Neural cell (in vitro differentiated cells): Measurements from ENCODE around the gene ASIC3.

ENCODE experiments used
- EP300 ChIP-seq: fragments of 450-650 bp; conservative IDR thresholded peaks from 2 replicates; pipeline ENCODE4 v1.6.1; 2014; ENCODE audit warnings: antibody characterized with exemption, mild to moderate bottlenecking, moderate library complexity; ENCODE audit not compliant: poor library complexity, severe bottlenecking
- EZH2 ChIP-seq: fragments of 200-600, 300-800 bp; shearing (Covaris generic), sonication (generic); IDR thresholded peaks from 2 replicates; pipeline ENCODE4 v1.6.1; 2014; ENCODE audit warnings: antibody characterized with exemption, low read length, borderline replicate concordance, mild to moderate bottlenecking; ENCODE audit not compliant: insufficient read depth, poor library complexity, severe bottlenecking
- POLR2AphosphoS5 ChIP-seq: IDR thresholded peaks from 2 replicates; pipeline ENCODE4 v1.6.1; 2012
- RAD21 ChIP-seq: fragments of 450-650 bp; conservative IDR thresholded peaks from 2 replicates; pipeline ENCODE4 v1.6.1; 2014; ENCODE audit warnings: antibody characterized with exemption, mild to moderate bottlenecking, moderate library complexity
- TAF1 ChIP-seq: IDR thresholded peaks from 2 replicates; pipeline ENCODE4 v1.6.1; 2012; ENCODE audit warnings: low read depth
- TF ChIP-seq, protein P1 (sequence below): fragments of 450-650 bp; IDR thresholded peaks from 2 replicates; pipeline ENCODE4 v1.5.1; 2014; ENCODE audit warnings: antibody characterized with exemption, mild to moderate bottlenecking, moderate library complexity; ENCODE audit not compliant: poor library complexity, severe bottlenecking
- TF ChIP-seq, protein P2 (sequence below): IDR thresholded peaks from 2 replicates; pipeline ENCODE4 v1.6.1; 2012; ENCODE audit warnings: borderline replicate concordance

DNA sequence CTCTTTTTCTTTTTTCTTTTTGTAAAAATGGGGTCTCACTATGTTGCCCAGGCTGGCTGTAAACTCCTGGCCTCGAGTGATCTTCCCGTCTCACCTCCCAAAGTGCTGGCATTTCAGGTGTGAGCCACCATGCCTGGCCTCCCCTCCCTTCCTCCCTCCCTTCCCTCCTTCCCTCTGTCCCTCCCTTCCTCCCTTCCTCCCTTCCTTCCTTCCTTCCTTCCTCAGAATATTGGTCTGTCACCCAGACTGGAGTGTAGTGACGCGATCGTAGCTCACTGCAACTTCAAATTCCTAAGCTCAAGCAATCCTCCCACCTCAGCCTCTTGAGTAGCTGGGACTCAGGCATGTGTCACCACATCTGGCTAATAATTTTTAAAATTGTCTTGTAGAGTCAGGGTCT, 46.3 kb downstream of the ASIC3 start:
- TF ChIP-seq EZH2 (no peak), POLR2AphosphoS5 (no peak), RAD21 (no peak), EP300 (no peak), TAF1 (no peak)
- TF ChIP-seq, protein P1, sequence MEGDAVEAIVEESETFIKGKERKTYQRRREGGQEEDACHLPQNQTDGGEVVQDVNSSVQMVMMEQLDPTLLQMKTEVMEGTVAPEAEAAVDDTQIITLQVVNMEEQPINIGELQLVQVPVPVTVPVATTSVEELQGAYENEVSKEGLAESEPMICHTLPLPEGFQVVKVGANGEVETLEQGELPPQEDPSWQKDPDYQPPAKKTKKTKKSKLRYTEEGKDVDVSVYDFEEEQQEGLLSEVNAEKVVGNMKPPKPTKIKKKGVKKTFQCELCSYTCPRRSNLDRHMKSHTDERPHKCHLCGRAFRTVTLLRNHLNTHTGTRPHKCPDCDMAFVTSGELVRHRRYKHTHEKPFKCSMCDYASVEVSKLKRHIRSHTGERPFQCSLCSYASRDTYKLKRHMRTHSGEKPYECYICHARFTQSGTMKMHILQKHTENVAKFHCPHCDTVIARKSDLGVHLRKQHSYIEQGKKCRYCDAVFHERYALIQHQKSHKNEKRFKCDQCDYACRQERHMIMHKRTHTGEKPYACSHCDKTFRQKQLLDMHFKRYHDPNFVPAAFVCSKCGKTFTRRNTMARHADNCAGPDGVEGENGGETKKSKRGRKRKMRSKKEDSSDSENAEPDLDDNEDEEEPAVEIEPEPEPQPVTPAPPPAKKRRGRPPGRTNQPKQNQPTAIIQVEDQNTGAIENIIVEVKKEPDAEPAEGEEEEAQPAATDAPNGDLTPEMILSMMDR: no peak
- TF ChIP-seq, protein P2, sequence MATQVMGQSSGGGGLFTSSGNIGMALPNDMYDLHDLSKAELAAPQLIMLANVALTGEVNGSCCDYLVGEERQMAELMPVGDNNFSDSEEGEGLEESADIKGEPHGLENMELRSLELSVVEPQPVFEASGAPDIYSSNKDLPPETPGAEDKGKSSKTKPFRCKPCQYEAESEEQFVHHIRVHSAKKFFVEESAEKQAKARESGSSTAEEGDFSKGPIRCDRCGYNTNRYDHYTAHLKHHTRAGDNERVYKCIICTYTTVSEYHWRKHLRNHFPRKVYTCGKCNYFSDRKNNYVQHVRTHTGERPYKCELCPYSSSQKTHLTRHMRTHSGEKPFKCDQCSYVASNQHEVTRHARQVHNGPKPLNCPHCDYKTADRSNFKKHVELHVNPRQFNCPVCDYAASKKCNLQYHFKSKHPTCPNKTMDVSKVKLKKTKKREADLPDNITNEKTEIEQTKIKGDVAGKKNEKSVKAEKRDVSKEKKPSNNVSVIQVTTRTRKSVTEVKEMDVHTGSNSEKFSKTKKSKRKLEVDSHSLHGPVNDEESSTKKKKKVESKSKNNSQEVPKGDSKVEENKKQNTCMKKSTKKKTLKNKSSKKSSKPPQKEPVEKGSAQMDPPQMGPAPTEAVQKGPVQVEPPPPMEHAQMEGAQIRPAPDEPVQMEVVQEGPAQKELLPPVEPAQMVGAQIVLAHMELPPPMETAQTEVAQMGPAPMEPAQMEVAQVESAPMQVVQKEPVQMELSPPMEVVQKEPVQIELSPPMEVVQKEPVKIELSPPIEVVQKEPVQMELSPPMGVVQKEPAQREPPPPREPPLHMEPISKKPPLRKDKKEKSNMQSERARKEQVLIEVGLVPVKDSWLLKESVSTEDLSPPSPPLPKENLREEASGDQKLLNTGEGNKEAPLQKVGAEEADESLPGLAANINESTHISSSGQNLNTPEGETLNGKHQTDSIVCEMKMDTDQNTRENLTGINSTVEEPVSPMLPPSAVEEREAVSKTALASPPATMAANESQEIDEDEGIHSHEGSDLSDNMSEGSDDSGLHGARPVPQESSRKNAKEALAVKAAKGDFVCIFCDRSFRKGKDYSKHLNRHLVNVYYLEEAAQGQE: no peak
